ENCODE data around the gene MYO7B.

- no peak for TF ChIP-seq CTCF (IDR thresholded peaks at IDR 0.05)
- TF ChIP-seq POLR2A (IDR thresholded peaks at IDR 0.05): no peak
These were observed 126.5 kb downstream of the MYO7B start for GRCh38 chr2:127661949-127662510.

All from lower leg skin (tissue), 3 donors.